NCI-H1436 (cell line): Measurements from ENCODE around the gene RNF213.

ENCODE experiments used
- DNase-seq: peaks from one replicate; lab custom pipeline; 2025; lab: John Stamatoyannopoulos, UW

Gene RNF213

DNA sequence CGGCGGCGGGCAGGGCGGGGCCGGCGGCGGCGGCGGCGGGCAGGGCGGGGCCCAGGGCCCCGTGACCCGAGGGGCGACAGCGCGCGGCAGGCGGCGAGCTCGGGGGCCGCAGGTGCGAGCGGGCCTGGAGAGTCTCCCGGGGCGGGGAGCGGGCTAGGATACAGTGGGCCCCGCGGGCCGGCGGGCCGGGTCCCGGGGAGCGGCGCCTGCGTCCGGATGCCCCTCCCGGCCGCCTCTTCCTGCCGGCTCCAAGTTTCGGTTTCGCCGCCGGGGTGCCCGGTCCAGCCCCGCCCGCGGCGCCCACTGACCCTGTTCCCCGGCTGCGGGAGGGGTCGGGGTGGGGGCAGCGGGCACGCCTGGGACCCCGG, at the start of gene RNF213:
Gene RNF213, plus strand, starts transcription at position 62 of the 368 bp plus-strand sequence. CDS start 2,830 bp downstream, outside the sequence.
- DNase-seq, result peak; percentile 61

DNA sequence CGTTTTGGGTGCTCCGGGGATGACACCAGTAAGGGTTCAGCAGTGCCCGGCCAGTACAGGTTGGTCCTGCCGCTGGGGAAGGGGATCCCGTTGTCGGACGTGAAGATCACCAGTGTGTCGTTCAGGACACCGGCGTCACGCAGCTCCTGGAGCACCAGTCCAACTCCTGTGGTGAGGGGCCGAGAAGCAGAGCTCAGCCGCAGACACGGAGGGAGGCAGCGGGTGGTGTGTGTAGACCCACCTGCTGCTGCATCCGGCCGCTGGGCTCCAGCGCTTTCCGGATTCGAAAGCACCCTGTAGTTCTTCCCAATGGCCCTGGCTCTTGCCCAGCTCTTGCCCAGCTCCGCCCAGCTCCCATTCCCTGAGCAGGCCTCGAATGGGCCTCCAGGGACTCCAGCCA, 48.5 kb upstream of the RNF213 start:
- DNase-seq, result no peak

DNA sequence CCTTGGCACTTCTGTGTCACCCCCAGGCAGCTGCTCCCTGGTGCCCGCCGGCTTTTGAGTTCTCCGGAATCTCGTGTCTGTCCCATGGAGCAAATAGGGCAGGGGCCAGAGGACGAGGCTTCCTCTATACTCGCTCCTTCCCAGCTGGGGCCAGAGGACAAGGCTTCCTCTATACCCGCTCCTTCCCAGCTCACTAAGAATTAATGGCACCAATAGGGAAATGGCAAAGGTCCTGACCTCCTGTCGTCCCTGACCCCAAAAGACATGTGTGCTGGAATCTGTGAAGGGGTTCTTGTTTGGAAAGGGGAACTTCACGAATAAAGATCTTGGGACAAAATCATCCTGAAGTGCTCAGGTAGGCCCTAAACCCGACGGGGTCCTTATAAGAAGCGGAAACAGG, 48.1 kb upstream of the RNF213 start:
- DNase-seq, result no peak

DNA sequence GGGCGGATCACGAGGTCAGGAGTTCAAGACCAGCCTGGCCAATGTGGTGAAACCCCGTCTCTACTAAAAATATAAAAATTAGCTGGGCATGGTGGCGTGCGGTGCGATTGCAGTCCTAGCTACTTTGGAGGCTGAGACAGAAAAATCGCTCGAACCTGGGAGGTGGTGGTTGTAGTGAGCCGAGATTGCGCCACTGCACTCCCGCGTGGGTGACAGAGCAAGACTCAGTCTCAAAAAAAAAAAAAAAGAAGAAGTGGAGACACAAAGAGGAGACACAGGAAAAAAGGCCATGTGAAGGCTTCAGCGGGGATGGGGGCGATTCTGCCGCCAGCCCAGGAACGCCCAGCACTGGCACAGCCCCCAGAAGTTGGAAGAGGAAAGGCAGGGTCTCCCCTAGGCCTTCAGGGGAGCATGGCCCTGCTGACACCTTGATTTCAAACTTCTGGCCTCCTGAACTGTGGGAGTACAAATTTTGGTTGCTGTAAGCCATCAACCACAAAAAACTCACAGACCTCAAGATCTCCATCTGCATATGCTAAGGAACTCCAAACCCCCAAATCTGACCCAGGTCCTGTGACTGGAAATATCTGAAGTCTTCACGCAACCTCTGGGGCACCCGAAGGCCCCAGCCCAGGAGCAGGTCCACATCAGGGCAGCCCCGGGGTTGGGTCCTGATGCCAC, 47.5 kb upstream of the RNF213 start:
- DNase-seq, result no peak

DNA sequence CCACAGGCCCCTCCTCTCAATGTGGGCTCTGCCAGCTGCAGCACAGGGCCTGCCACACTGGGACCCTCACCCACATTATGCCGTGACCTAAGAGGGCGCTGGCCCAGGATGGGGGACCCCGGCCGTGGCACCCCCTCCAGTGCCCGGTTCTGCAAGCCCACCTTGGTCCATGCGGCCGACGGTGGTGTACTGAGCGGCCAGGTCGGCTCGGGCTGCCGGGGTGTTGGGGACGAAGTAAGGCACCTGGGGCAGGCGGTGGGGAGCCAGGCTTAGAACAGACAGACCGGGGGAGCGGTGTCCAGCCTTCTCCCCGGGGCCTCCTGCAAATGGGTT, 47.0 kb upstream of the RNF213 start:
- DNase-seq, result no peak

DNA sequence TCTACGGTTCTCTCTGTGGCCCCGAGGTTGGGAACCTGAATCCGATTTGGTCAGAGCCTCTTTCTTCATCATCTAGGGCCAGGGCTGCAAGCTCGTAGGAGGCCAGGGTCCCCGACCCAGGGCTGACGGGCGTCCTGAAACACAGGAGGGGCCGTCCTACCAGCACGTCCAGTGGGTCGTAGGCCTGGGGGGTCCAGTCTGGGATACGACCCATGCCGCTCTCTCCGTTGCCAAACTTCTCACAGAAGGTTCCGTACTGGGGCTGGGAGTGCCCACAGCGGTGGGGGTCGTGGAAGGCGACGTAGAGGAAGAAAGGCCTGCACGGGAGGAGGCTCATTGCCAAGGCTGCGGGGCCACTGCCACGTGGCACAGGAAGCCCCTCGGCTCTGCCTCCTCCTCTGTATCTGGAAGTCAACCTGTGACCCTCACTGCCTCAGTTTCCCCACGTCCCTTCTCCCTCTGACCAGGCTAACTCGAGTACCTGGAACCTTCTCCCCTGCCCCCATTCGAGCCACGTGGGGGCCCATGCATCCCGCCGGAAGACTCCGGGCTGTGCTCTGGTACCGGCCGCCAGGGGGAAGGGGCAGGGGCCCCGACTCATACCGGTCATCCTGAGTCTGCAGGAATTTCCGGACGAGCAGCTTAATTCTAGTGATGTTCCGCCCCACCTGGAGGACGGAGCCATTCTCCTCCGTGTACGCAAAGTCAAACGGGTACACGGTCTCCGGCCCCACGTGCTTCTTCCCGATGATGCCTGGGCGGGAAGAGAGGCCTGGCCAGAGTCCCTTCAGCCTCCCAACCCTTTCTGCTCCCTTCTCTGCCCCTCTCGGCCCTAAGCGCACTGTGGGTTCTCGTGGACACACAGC, 46.4 kb upstream of the RNF213 start:
- DNase-seq, result no peak

DNA sequence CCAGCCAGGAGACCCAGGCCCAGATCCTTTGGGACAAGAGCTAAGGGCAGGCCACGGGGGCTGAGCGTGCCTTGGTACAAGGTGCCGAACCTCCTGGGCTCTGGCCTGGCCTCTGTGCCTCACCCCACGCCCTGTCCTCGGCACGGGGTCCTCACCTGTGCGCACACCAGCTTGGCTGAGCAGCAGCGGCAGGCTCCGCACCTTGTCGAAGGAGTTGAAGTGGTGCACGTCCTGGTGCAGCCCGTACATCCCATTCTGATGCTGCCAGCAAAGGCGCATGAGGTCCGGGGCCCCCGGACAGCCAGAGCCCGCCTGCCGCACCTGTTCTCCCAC, 45.8 kb upstream of the RNF213 start:
- DNase-seq, result no peak

DNA sequence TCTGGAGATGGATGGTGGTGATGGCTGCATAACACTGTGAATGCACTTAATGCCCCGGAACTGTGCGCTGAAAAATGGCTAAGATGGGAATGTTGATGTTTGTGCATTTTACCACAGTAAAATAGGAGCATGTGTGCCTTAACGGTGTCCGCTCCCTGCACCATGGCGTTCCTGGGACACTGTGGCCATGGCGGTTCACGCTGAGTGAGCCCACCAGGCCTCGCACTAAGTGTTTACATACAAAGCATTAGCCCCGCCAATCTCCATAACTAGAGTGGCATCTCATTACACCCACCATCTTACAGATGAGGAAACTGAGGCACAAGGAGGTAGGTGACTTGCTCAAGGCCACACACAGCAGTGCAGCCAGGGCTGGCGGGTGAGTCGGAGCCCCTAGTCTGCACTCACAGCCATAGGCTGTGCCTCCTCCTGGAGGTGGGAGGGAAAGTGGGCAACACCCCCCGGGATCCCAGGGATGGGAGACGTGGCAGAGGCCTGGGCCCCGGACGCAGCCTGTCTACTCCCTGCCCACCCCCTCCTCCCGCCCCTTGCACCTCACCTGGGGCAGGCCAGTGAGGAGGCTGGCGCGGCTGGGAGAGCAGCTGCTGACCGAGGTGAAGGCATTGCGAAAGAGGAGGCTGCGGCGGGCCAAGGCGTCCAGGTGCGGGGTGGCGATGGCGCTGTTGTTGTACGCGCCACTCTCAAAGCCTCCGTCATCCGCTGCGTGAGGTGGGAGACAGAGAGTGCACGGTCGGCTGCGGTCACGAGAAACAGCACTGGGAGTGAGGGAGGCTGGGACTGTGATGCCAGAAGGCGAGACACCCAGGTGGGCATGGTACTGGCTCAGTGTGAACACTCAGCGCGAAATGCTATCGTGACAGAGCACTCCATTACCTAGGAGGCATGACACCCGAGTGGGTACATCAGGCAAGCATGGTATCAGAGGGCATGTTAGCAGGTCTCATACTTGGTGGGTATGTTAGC, 43.9 kb upstream of the RNF213 start:
- DNase-seq, result no peak

DNA sequence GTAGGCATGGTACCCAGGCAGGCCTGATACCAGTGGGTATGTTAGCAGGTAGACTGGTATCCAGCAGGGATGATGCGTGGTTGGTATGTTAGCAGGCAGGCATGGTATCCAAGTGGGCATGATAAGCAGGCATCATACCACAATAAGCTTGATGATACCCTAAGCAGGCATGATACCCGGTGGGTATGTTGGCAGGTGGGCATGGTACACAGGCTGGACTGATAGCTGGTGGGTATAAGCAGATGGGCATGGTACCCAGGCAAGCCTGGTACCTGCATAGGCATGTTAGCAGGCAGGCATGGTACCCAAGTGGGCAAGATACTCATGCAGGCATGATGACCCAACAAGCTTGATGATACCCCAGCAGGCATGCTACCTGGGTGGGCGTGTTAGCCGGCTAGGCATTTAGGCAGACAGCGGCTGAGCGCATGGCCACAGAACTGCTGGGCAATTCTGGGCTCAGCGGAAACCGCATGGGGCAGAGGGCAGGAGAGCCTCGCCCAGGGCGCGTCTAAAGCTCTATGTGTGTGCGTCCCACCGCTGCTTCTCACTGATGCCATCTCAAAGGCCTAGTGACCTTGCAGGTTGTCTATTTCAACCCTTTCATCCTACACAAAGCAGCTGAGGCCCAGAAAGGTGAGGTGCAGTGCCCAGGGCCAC, 42.8 kb upstream of the RNF213 start:
- DNase-seq, result no peak

DNA sequence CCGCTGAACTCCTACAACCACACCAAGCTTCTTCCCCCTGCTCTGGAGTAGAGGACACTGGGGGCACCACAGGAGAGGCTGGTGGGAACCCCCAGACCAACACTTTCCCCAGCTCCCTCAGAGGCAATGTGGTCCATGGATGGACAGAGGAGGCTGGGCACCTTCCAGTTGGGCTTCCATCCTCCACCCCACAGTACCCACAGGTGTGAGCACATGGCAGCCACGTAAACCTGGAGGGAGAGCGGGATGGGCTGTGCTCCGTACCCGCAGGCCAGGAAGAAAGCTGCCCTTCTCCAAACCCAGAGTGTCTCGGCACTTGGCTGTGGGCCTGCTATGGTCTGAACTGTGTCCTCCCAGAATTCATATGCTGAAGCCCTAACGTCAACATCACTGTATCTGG, 42.3 kb upstream of the RNF213 start:
- DNase-seq, result no peak

DNA sequence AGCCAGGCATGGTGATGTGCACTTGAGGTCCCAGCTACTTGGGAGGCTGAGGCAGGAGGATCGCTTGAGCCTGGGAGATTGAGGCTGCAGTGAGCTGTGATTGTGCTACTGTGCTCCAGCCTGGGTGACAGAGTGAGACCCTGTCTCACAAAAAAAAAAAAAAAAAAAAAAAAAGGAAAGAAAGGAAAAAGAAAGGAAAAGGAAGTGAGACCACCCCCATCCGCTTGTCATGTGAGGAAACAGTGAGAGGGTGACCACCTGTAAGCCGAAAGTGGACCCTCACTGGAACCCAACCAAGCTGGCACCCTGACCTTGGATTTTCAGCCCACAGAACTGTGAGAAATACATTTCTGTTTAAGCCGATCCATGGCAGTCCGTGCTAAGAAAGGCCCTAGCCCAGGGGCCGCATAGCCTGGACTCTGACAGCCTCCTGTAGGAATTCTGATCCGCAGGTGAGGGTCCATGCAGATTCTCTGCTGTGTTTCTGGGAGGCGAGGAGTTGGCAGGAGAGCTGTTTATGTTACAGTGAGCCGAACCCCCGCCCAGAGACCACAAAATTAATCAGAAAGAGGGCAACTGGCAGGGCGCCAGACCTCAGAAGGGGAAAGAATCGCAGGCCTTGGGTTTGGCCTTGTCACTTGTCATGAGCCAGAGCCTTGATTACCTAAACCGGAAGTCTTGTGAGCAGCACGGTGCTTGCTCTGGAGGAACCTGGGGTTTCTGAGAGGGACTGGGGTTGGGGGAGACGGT, 41.5 kb upstream of the RNF213 start:
- DNase-seq, result peak; percentile 45

DNA sequence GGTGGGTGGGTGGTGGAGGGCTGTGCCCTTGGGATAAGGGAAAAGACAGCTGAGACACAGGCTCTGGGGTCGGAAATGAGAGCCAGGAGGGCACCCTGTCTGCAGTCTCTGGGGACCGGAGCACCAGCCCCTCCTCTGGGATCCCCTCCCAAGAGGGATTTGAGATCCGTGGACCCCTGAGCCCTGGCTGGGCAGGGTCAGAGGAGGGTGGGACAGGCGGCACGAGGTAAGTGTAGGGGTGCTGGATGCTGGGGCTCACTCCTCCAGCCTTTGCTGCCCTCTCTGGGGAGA, 40.9 kb upstream of the RNF213 start:
- no peak for DNase-seq

DNA sequence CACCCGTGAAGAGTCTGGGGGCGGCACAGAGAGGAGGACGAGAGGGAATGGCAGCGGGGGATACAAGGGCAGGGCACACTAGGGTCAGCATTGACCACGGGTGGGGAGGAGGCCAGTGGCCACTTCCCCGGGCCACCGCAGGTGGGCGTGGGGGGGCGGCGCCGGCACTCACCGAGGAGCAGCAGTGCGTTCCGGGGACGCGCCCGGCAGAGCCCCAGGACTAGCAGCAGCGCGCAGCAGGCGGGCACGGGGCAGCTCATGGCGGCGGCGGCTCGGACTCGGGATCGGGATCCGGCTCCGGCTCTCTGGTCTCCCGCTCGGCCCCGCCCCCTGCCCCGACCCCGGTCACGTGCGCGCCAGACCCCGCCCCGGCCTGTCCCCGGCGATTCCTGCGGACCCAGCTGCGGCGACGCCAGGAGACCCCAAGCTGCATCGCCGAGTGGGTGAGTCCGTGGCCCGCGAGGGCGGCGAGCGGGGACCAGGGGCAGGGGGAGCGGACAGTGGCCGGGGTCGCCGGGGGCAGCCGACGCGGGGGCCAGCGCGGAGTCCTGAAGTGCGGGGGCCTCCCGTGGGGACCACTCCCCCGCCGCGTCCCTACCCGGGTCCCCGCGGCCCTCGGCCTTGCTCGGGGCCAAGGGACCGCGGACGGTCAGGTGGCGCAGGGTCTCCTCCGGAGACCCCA, 40.5 kb upstream of the RNF213 start, which contains the start of the genes SGSH and SLC26A11:
Gene SGSH, minus strand, starts transcription at position 280 of the 682 bp plus-strand sequence. Its CDS starts 20 bp downstream, at position 260.
Gene SLC26A11, plus strand, starts transcription at position 374 of the 682 bp plus-strand sequence. CDS start 1,134 bp downstream, outside the sequence.
- peak; percentile 49 for DNase-seq

DNA sequence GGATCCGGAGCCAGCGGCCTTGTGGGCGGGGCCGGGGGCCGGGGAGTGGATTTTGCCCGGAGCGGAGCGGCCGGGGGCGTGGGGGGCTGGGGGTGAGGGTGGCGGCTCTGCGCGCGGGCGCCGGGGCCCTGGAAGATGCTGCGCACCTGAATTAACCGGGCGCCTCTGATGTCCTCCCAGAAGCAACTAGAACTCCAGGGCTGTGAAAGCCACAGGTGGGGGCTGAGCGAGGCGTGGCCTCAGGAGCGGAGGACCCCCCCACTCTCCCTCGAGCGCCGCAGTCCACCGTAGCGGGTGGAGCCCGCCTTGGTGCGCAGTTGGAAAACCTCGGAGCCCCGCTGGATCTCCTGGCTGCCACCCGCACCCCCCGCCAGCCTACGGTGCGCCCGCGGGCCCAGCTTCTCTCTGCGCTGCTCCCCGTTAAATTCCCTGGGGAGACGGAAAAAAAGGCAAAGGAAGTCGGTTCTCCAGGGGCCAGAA, 39.9 kb upstream of the RNF213 start:
- peak; percentile 31 for DNase-seq

DNA sequence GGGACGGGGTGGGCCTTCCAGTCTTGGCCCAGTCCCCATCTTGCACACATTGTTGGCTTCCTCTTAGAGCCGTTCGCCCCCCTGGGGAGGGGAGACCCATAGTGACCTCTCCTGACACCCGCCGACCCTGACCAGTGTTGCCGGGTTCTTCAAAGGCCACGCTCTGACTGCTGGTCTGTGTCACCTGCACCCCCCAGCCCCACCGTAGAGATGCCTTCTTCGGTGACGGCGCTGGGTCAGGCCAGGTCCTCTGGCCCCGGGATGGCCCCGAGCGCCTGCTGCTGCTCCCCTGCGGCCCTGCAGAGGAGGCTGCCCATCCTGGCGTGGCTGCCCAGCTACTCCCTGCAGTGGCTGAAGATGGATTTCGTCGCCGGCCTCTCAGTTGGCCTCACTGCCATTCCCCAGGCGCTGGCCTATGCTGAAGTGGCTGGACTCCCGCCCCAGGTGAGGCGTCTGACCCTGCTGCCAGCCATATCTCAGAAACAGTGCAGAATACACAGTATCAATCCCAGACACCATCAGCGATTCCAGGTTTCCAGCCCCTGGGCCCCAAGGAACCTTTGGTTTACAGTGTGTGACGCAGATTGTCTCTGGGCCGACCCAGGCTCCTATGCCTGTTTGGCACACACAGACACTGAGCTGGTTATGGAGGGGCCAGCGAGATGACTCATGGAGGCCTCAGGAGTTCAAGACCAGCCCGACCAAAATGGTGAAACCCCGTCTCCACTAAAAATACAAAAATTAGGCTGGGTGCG, 39.1 kb upstream of the RNF213 start:
- no peak for DNase-seq

DNA sequence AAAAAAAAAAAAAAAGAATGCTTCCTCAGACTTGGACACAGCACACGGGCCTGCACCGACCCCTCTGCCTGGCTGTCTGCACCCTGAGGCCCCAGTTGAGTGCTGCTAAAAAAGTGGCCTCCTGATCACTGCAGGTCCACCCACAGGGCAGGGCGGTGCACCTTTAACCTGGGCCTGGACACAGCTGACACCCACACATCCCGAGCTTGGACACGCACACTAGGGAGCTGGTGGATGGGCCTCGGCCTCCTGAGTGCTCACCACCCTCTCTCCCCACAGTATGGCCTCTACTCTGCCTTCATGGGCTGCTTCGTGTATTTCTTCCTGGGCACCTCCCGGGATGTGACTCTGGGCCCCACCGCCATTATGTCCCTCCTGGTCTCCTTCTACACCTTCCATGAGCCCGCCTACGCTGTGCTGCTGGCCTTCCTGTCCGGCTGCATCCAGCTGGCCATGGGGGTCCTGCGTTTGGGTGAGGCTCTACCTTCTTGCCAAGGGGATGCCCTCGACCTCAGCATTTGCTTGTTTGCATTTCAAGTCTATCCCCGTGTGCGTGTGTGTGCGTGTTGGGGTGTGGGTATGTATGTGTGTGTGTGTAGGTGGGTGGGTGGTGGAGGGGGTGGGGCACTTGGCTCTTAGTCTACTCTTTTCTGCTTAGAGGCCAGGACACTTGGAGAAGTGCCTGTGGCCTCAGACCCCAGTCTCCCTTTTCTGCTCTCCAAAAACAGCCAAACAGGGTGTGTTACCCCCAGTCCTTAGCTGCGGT, 38.1 kb upstream of the RNF213 start:
- DNase-seq, result no peak

DNA sequence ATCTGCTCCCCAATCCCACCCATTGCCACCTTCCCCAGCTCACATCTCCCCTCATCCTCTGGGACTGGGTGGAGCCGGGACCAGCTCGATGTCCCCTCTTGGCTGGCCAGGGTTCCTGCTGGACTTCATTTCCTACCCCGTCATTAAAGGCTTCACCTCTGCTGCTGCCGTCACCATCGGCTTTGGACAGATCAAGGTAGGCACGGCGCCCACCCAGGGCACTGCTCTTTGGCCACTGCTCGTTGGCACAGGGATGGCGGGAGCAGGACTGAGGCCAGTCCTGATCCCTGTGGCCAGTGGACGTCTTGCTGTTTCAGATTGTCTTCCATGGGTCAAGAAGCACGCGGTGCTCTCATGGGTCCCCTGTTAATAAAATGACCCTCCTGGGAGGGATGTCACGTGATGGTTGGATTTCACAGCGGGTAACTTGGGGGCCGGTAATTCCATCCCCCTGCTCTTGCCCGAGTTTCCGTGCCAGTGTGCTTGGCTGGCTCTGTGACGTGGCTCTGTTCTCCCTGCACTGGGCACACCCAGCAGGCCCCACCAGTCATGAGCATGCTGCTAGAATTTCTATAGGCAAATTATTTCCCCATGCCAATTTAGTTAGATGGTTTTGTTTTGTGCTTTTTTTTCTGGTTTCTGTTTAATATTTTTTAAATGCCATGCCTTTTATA, 37.4 kb upstream of the RNF213 start:
- DNase-seq, result no peak

DNA sequence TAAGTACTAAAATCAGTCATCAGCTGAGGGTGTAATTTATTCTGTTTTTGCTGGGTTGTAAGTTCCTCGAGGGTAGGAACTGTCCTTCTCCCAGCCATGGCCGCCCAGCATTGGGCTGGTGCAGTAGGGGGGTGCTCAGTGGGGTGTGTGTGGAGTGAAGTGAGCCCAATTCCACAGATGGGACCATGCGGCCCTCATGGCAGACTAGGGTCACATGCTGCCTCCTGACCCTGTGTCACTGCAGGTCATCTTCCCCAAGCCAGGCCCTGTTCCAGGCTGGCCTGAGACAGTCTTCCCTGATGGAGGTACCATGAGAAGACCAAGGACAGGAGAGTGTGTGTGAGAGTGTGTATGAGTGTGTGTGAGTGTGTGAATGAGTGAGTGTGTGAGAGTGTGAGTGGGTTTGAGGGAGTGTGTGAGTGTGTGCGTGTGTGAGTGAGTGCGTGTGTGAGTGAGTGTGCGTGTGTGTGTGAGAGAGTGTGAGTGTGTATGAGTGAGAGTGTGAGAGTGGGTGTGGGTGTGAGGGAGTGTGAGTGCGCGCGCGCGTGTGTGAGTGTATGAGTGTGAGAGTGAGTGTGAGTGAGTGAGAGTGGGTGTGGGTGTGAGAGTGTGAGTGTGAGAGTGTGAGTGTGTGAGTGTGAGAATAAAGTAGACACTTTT, 36.7 kb upstream of the RNF213 start:
- DNase-seq, result no peak
